Measurements from ENCODE around the gene BZW2.
"Not testable (repeated sequence)": the region's sequence is repeated elsewhere in the genome, so short reads cannot be mapped to it uniquely, and the experiment has no call there.

Gene BZW2

DNA sequence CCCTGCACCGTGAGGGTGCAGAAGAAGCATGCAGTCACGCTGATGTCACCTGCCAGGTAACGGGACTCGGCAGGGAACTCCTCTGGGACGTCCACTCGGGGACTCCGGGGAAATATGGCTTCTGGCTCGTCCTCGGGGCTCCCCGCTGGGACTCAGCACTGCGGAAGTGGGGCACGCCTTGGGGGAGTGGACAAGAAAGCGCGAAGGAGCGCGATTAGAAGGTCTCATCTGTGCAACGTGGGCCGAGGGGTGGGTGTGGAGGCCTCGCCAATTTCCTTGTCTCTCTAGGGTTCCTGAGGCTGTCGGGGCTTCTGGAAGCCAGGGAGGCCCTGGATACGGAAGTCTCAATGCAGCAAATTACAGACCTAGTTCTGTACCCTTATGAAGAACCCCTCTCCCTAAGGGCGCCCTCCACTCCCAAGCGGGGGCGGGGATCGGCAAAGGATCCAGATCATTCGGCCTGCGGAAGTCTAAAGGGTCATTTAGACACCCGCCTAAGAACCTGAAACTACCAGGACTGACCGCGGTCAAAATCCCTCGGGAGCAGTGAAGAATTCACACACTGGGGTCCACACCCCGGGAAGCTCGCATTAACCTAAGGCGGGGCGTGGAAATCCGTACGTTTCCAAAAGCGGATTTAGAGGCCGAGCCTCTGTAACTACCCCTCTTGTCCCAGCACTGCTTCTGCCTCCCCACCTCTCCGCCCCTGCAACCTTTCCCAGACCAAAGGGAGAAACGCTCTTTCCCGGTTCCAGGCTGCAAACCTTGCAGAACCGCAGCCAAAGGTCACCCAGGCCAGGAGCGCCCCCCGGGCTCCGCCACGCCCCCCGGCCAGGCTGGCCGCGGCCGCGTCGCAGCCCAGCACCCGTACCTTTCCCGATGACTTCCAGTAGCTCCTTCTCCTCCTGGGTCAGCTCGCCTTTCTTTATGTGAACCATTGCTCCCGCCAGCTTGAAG lies 1.1 kb upstream of the BZW2 start:
- in situ Hi-C loops (cut with MboI; ENCODE audit: low sequenced_read_pairs), result no loop called here

DNA sequence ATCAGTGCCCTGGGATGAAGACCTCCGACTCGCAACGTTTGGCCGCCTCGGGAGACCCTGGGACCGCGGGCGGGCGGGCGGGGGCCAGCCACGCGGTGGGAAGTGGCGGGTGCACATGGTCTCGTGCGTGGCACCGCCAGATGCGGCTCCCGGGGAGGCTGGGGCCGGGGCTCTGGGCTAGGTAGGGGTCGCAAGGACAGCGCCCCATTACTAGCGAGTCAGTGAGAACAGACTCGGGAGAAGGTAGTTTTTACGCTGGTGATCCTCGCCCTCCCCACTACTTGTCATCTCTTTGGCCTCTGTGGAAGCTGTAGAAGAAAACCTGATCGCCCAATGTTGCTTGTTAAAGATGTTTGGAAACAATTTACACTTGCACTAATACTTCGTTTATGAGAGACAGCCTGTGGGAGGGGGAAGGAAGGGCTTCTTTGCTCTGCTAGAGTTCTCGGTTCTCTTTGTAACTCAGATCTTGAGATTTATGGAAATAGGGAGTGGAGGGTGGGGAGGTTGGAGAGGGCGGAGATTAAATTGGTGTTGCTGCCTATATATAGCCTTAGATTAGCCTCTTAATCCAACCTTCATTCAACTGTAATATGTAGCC lies 591 bp downstream of the BZW2 start:
- in situ Hi-C loops (cut with MboI; ENCODE audit: low sequenced_read_pairs), result no loop called here

GRCh38 chr7:16647435-16647960 lies 1.5 kb downstream of the BZW2 start:
- in situ Hi-C loops (cut with MboI; ENCODE audit: low sequenced_read_pairs), result no loop called here

- in situ Hi-C loops (cut with MboI; ENCODE audit: low sequenced_read_pairs), result no loop called here
These were observed 2.6 kb downstream of the BZW2 start for GRCh38 chr7:16648551-16648950.

GRCh38 chr7:16649196-16649595 lies 3.2 kb downstream of the BZW2 start:
- in situ Hi-C loops (cut with MboI; ENCODE audit: low sequenced_read_pairs), result no loop called here

- in situ Hi-C loops (cut with MboI; ENCODE audit: low sequenced_read_pairs), result no loop called here
These were observed 4.3 kb downstream of the BZW2 start for GRCh38 chr7:16650266-16650665.

DNA sequence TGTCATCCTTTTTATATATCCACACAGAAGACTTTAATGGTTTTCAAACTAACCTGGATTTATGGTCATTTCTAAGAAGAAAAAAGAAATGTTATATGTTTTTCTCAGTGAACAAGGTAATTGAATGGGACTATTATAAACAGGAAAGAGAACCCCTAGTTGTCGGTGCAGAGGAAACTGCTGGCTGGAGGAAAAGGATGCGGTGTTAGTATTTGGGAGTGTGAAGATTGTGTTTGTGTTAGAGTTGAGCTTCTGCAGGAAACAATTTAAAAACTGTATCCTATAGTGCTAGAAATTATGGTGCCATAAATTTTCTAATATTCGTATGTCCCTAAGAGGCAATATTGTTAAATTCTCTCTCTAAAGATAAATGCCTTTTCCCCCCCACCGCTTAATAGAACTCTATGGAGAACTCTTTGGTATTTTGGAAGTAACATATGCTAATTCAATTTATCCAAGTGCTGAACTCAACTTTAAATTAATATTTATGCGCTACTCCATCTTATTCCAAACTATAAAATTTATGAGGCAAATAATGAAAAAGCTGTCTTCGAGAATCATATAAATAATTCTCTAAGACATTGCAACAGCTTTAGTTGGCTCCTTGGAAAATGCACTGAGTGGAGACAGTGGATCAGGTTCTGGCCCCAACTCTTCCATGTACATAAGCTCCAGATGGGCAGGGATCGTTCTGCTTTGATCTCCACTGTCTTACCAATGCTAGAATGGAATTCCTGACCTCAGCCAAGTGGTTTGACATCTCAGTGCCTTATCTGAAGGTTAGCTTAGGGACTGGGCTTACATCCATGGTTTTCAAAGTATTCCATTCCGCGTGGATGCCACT lies 5.6 kb downstream of the BZW2 start:
- in situ Hi-C loops (cut with MboI; ENCODE audit: low sequenced_read_pairs), result no loop called here

DNA sequence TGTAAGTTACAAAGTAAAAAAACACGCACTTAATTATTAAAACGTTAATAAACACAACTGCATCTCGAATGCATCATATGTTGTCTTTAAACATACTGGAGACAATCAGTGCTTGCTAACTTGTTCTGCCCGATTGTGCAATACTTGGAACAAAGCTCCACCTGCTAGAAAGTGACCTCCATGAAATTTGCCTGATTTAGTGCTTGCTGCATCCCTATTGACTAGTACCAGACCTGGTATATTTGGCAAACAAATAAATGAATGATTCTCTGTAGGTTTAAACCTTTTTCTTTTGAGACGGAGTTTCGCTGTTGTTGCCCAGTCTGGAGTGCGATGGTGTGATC lies 6.2 kb downstream of the BZW2 start:
- in situ Hi-C loops (cut with MboI; ENCODE audit: low sequenced_read_pairs), result no loop called here

- in situ Hi-C loops (cut with MboI; ENCODE audit: low sequenced_read_pairs), result no loop called here
These were observed 6.9 kb downstream of the BZW2 start for GRCh38 chr7:16652888-16653287.

DNA sequence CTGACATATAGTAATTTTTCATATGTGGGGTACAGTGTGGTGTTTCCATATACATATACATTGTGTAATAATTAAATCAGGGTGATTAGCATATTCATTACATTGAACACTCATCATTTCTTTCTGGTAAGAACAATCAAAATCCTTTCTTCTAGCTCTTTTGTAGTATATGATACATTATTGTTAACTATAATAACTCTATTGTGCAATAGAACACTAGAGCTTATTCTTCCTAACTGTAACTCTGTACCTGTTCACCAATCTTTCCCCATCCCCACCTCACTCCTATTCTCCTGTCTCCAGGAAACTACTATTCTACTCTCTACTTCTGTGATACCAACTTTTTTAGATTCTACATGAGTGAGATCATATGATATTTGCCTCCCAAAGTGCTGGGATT lies 9.4 kb downstream of the BZW2 start:
- in situ Hi-C loops (cut with MboI; ENCODE audit: low sequenced_read_pairs), result no loop called here

DNA sequence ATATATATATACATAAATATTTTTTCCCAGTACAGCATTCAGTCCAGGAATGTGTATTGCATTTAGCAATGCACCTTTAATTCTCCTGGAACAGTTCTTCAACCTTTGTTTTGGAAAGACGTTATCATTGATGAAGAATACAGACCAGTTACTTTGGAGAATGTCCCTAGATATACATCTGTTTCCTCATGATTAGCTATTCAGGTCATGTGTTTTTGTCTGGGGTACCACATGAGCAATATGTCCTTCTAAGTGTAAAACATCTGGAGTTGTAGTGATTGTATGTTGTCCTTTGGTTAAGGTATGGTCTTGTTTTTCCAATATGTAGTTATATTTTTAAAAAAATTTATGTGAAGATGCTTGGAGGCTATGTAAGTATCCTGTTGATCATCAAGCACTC lies 10.2 kb downstream of the BZW2 start:
- in situ Hi-C loops (cut with MboI; ENCODE audit: low sequenced_read_pairs), result no loop called here

DNA sequence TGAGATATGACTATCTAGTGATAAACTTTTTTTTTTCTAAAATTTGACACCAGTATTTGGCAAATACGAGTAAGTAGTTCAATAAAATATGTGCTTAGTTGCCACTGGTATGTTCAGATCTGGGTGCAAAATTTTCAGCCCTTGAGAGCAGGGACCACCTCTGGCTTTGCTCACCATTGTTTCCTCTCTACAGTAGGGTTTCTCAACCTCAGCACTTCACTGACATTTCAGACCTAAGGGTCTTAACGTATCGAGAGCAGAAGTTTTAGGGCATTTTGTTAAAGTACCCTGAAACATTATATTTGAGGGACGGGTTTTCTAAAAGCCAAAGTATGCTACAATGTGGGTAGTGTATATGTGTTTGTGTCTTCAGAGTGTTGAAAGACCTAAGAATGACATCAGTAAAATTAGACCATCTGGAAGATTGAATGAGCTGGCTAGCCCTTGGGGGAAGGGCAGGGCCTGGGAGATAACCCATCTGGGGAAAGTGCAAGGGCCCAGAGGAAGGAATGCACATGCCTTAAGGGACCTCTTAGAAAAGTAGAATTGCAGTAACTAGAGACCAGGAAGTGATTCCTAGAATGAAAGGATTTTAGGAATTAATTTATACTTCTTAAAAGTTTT lies 11.8 kb downstream of the BZW2 start:
- in situ Hi-C loops (cut with MboI; ENCODE audit: low sequenced_read_pairs), result no loop called here

DNA sequence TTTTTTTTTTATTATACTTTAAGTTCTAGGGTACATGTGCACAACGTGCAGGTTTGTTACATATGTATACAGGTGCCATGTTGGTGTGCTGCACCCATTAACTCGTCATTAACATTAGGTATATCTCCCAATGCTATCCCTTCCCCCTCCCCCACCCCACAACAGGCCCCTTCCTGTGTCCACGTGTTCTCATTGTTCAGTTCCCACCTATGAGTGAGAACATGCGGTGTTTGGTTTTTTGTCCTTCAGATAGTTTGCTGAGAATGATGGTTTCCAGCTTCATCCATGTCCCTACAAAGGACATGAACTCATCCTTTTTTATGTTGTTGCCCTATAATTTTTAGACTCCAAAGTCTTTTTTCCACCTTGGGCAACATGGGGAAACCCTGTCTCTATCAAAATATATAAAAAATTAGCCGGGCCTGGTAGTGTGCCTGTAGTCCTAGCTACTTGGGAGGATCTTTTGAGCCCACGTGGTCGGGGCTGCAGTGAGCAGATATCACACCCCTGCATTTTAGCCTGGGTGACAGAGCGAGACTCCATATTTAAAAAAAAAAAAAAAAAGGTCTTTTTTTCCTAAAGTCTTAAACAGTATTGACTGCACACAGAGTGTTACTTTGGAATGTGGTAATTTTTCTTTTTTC lies 14.0 kb downstream of the BZW2 start:
- in situ Hi-C loops (cut with MboI; ENCODE audit: low sequenced_read_pairs), result not testable (repeated sequence)

GRCh38 chr7:16660702-16661464 lies 14.9 kb downstream of the BZW2 start:
- in situ Hi-C loops (cut with MboI; ENCODE audit: low sequenced_read_pairs), result no loop called here

GRCh38 chr7:16661924-16662323 lies 15.9 kb downstream of the BZW2 start:
- in situ Hi-C loops (cut with MboI; ENCODE audit: low sequenced_read_pairs), result no loop called here

DNA sequence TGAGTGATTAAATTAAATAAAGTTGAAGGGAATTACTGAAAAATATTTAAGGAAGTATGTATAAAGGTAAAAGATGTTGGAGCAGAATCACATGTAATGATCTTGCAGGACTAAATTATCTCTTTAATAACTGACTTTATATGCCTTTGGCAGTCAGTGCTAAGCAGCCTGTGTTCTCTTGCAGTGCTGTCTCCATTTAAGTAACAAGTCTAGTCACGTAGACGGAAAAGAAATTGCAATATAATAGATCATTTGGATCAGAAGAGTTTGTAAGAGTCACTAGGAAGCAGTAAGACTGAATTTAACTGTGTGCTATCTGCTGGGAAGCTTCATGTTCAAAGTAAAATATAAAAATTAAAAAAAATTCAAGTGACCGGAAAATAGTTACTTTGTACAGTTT lies 21.4 kb downstream of the BZW2 start:
- in situ Hi-C loops (cut with MboI; ENCODE audit: low sequenced_read_pairs), result no loop called here

- in situ Hi-C loops (cut with MboI; ENCODE audit: low sequenced_read_pairs), result no loop called here
These were observed 22.3 kb downstream of the BZW2 start for GRCh38 chr7:16668049-16668858.

GRCh38 chr7:16668978-16669377 lies 23.0 kb downstream of the BZW2 start:
- in situ Hi-C loops (cut with MboI; ENCODE audit: low sequenced_read_pairs), result no loop called here

- in situ Hi-C loops (cut with MboI; ENCODE audit: low sequenced_read_pairs), result no loop called here
These were observed 23.6 kb downstream of the BZW2 start for GRCh38 chr7:16669581-16669980.

Data from HL-60/S4 treated with retinoic acid at 250 ng/mL for 4 days and 3 days (cell line).